GM20431 (cell line): ENCODE data around the gene RILPL1.
"Not testable (repeated sequence)": the region's sequence is repeated elsewhere in the genome, so short reads cannot be mapped to it uniquely, and the experiment has no call there.

Experiments
- in situ Hi-C: fragments of 300-500 bp; cut with MseI, MboI; formaldehyde crosslinking; loops from one replicate; pipeline ENCODE4 v1.15.0; 2020; ENCODE audit warnings: low sequenced_read_pairs; ENCODE audit not compliant: unreplicated experiment

The RILPL1 gene

GRCh38 chr12:123435636-123436016 is 97.9 kb downstream of the RILPL1 start:
- in situ Hi-C loops = no loop called here

GRCh38 chr12:123433615-123434014 is 99.9 kb downstream of the RILPL1 start:
- in situ Hi-C loops = no loop called here

GRCh38 chr12:123431951-123432817 is 101.3 kb downstream of the RILPL1 start:
- in situ Hi-C loops = not testable (repeated sequence)

GRCh38 chr12:123429101-123429500 is 104.4 kb downstream of the RILPL1 start:
- in situ Hi-C loops = not testable (repeated sequence)

DNA sequence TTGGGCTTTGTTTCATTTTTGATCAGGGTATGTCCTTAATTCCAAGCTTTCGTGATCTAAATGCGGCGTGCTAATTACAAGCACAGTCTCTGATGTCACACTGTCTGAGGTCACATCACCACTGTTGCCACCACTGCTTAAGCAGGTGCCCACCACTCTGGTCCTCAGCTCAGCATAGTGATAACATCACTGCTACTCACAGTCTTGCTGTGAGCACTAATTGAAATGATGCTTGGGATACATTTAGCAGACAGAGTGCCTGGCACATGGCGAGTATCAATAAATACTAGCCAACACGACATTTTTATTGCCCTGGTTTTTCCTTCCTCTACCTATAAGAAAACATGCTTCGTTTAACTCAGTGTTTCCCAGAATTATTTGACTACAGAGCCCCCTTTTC is 104.9 kb downstream of the RILPL1 start:
- in situ Hi-C loops = no loop called here

DNA sequence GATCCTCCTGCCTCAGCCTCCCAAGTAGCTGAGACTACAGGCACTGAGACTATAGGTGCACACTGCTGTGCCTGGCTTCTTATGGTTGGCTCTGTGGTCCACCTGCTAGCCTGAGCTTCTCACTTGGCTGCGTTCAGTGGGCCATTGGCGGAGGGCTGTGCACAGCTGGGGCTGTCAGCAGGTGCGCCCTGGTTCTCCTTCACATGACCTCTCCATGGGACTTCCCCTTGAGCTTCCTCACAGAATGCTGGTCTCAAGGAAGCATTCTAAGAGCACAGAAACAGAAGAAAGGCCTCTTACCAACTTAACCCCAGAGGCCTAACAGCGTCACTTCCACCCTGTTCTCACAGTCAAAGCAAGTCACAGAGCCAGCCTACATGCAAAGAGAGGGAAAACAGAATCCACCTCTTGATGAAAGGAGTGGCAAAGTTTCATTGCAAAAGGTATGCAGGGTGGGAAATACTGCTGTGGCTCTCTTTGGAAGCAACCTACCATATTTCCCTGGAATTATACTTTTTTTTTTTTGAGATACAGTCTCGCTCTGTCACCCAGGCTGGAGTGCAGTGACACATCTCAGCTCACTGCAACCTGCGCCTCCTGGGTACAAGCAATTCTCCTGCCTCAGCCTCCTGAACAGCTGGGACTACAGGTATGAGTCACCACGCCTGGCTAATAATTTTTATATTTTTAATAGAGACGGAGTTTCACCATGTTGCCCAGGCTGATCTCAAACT is 106.3 kb downstream of the RILPL1 start:
- in situ Hi-C loops = no loop called here

- in situ Hi-C loops = no loop called here
Measured at GRCh38 chr12:123421314-123421713, 112.2 kb downstream of the RILPL1 start.
